Mesodermal cell (in vitro differentiated cells): ENCODE data around the gene KRTAP10-8.
"Not testable (repeated sequence)": the region's sequence is repeated elsewhere in the genome, so short reads cannot be mapped to it uniquely, and the experiment has no call there.

Source experiments
- H3K27ac ChIP-seq: 2 replicates; pipeline ENCODE4 v1.7.0; 2013; ENCODE audit warnings: mild to moderate bottlenecking, low read depth, low read length, moderate library complexity; ENCODE audit not compliant: severe bottlenecking
- H3K36me3 ChIP-seq: 2 replicates; pipeline ENCODE4 v1.7.1; 2013; ENCODE audit warnings: mild to moderate bottlenecking, low read length, moderate library complexity; ENCODE audit not compliant: control insufficient read depth, insufficient read depth
- H3K4me1 ChIP-seq: one replicate; pipeline ENCODE4 v1.7.1; 2013; ENCODE audit warnings: mild to moderate bottlenecking, low read length; ENCODE audit not compliant: insufficient read depth, control insufficient read depth, poor library complexity, severe bottlenecking
- H3K4me3 ChIP-seq: 2 replicates; pipeline ENCODE4 v1.7.0; 2013; ENCODE audit warnings: low read length, control low read depth, mild to moderate bottlenecking; ENCODE audit not compliant: insufficient read depth, poor library complexity, severe bottlenecking; ENCODE audit errors: extremely low read depth
- H3K9me3 ChIP-seq: 2 replicates; pipeline ENCODE4 v1.7.1; 2013; ENCODE audit warnings: mild to moderate bottlenecking, low read length, moderate library complexity; ENCODE audit not compliant: control insufficient read depth
- WGBS, 2 experiments: methylation state at CpG; one replicate each; pipeline ENCODE4 v1.1.5; 2013; ENCODE audit warnings: missing lambda C conversion rate in 2 of 2; ENCODE audit not compliant: insufficient coverage in 2 of 2; 5-methylcytosine and 5-hydroxymethylcytosine counted together

The KRTAP10-8 gene

GRCh38 chr21:44637851-44638348, 26.0 kb downstream of the KRTAP10-8 start:
- H3K36me3 ChIP-seq, H3K9me3 ChIP-seq, H3K27ac ChIP-seq, H3K4me1 ChIP-seq, H3K4me3 ChIP-seq: not testable (repeated sequence)
- 85 to 88% methylated on average over 2 to 6 of the region's 12 CpGs for WGBS, 2 experiments

GRCh38 chr21:44638506-44639330, 26.8 kb downstream of the KRTAP10-8 start:
- H3K4me1 ChIP-seq, H3K9me3 ChIP-seq, H3K36me3 ChIP-seq, H3K27ac ChIP-seq, H3K4me3 ChIP-seq: not testable (repeated sequence)
- WGBS, 2 experiments = 89 to 94% methylated on average over 12 of the region's 21 CpGs

GRCh38 chr21:44639331-44639655, 27.4 kb downstream of the KRTAP10-8 start:
- H3K4me3 ChIP-seq = no peak overlapping the region
- no peaks in the 10 kb centered on the region for H3K4me1 ChIP-seq
- H3K27ac ChIP-seq = no peak overlapping the region
- 94 to 97% methylated on average over 12 of the region's 12 CpGs for WGBS, 2 experiments
- no peaks in the 10 kb centered on the region for H3K36me3 ChIP-seq
- peaks cover 10% of the 10 kb centered on the region for H3K9me3 ChIP-seq

- Histone ChIP-seq H3K36me3 (no peaks in the 10 kb centered on the region), H3K4me3 (no peak overlapping the region)
- WGBS, 2 experiments = 90 to 98% methylated on average over 4 to 5 of the region's 5 CpGs
These were observed 28.9 kb downstream of the KRTAP10-8 start for GRCh38 chr21:44640761-44641160.

GRCh38 chr21:44643741-44644310, 31.9 kb downstream of the KRTAP10-8 start:
- Histone ChIP-seq H3K4me1 (no peaks in the 10 kb centered on the region), H3K27ac (no peak overlapping the region), H3K36me3 (no peaks in the 10 kb centered on the region), H3K9me3 (peaks cover 18% of the 10 kb centered on the region), H3K4me3 (no peak overlapping the region)
- WGBS, 2 experiments = 88 to 94% methylated on average over 10 to 12 of the region's 14 CpGs

More at GRCh38 chr21:44640761-44641160, 28.9 kb downstream of the KRTAP10-8 start:
- Histone ChIP-seq H3K4me1 (no peaks in the 10 kb centered on the region), H3K9me3 (peaks cover 18% of the 10 kb centered on the region), H3K27ac (no peak overlapping the region)

GRCh38 chr21:44644878-44645277, 33.0 kb downstream of the KRTAP10-8 start:
- no CpG with 5 or more reads among the region's 2 CpGs for WGBS, 2 experiments
- Histone ChIP-seq H3K4me3 (no peak overlapping the region), H3K36me3 (no peaks in the 10 kb centered on the region), H3K27ac (no peak overlapping the region), H3K9me3 (peaks cover 18% of the 10 kb centered on the region), H3K4me1 (no peaks in the 10 kb centered on the region)

- WGBS, 2 experiments = 86 to 89% methylated on average over 14 to 19 of the region's 21 CpGs
- not testable (repeated sequence) for H3K27ac ChIP-seq
These were observed 34.7 kb downstream of the KRTAP10-8 start, which contains the start of gene KRTAP10-11 for GRCh38 chr21:44646366-44647221. KRTAP10-11 (plus strand) TSS chr21:44646414; CDS start chr21:44646459, 45 bp downstream.

GRCh38 chr21:44647222-44647552, 35.3 kb downstream of the KRTAP10-8 start:
- Histone ChIP-seq H3K36me3 (no peaks in the 10 kb centered on the region), H3K9me3 (peaks cover 12% of the 10 kb centered on the region), H3K27ac (no peak overlapping the region), H3K4me3 (no peak overlapping the region), H3K4me1 (no peaks in the 10 kb centered on the region)
- 75 to 86% methylated on average over 8 of the region's 8 CpGs for WGBS, 2 experiments

More at GRCh38 chr21:44646366-44647221, 34.7 kb downstream of the KRTAP10-8 start, which contains the start of gene KRTAP10-11:
- H3K4me3 ChIP-seq, H3K36me3 ChIP-seq, H3K4me1 ChIP-seq: not testable (repeated sequence)
- H3K9me3 ChIP-seq = peaks cover 12% of the 10 kb centered on the region

GRCh38 chr21:44648557-44649311, 36.9 kb downstream of the KRTAP10-8 start:
- Histone ChIP-seq H3K27ac (no peak overlapping the region), H3K4me1 (no peaks in the 10 kb centered on the region), H3K4me3 (no peak overlapping the region), H3K9me3 (peaks cover 12% of the 10 kb centered on the region), H3K36me3 (no peaks in the 10 kb centered on the region)
- 90 to 94% methylated on average over 25 to 31 of the region's 33 CpGs for WGBS, 2 experiments

GRCh38 chr21:44649521-44650100, 37.7 kb downstream of the KRTAP10-8 start:
- H3K4me1 ChIP-seq = no peaks in the 10 kb centered on the region
- H3K9me3 ChIP-seq = peaks cover 5% of the 10 kb centered on the region
- WGBS, 2 experiments = 92 to 94% methylated on average over 17 of the region's 18 CpGs
- no peak overlapping the region for H3K4me3 ChIP-seq
- H3K27ac ChIP-seq = no peak overlapping the region
- no peaks in the 10 kb centered on the region for H3K36me3 ChIP-seq
